SK-MEL-5 (cell line): ENCODE results near the gene SELPLG. TPM values are rescaled to one million over a fixed set of nuclear protein-coding genes. Genes with fewer than 3 reads are reported as not detected.
"Not testable (repeated sequence)": the region's sequence is repeated elsewhere in the genome, so short reads cannot be mapped to it uniquely, and the experiment has no call there.

Source experiments
- DNase-seq: peaks from one replicate; pipeline ENCODE4 v3.0.0-alpha.2; 2016; ENCODE audit warnings: low read depth, low spot score
- in situ Hi-C: cut with HindIII; loops from 2 replicates; pipeline ENCODE4 v1.10.0; 2016; ENCODE audit warnings: low sequenced_read_pairs, high pct_unique_total_duplicates, low pct_unique_long_range_greater_than_20kb
- total RNA-seq: library from RNA; depleted of rRNA; stranded (reverse); fragments of >200 nt; shearing (Covaris generic); gene quantifications from 2 replicates; pipeline ENCODE4 v1.2.3, GENCODE V29; 2014

SELPLG gene
- total RNA-seq, 1 experiment from 2014 or later: 0.50 TPM

GRCh38 chr12:108630481-108631207 is 3.0 kb downstream of the SELPLG start:
- in situ Hi-C loops: no loop called here
- DNase-seq: peak; percentile 52

DNA sequence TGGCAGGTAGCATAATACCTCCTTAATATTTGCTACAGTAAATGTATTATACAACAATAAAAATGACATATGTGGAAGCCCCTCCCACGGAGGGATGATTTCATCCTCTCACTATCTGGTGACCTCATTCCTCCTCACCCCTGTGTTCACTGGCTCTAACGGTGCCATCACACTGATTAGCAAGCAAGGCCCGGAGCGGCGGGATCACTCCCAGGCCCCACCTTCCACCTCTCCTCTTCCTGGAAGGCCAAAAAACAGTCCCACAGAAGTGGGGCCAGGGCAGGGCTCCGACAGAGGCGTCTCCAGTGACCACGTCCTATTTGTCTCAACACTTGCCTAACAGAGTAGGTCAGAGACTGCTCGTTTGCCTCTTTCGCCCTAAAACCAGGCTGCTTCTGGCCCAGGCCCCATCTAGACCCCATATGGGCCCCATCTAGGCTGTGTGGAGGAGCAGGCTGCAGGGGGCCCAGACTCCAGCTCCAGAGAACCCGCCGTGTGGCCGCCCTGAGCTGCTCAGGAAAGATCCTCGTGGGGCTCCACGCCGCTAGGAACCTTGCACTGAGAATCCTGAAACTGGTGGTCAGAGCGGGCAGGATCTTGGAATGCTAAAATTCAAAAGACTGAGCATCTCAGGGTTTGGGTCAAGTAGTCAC is 3.7 kb downstream of the SELPLG start:
- no peak for DNase-seq

DNA sequence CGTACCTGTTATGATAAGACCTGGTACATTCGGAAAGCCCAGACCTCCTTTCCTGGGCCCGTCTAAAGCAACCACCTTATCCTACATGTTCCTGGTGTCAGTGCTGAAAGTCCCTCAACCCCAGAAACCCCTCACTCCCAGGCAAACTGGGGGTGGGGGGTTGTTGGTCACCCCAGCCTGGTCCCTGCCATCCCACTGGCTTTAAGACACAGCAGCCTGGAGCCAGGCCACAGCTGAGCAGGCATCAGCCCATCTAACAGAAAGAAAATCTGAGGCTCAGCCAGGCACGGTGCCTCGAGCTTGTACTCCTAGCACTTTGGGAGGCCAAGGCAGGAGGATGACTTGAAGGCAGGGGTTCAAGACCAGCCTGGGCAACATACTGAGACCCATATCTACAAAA is 4.5 kb downstream of the SELPLG start:
- in situ Hi-C loops: no loop called here
- no peak for DNase-seq

More for the DNA sequence above, 3.7 kb downstream of the SELPLG start:
- in situ Hi-C loops: no loop called here

- in situ Hi-C loops: no loop called here
- DNase-seq: no peak
Observed at GRCh38 chr12:108627134-108627920, 6.4 kb downstream of the SELPLG start.

GRCh38 chr12:108625228-108625627 is 8.5 kb downstream of the SELPLG start:
- in situ Hi-C loops: no loop called here
- no peak for DNase-seq

DNA sequence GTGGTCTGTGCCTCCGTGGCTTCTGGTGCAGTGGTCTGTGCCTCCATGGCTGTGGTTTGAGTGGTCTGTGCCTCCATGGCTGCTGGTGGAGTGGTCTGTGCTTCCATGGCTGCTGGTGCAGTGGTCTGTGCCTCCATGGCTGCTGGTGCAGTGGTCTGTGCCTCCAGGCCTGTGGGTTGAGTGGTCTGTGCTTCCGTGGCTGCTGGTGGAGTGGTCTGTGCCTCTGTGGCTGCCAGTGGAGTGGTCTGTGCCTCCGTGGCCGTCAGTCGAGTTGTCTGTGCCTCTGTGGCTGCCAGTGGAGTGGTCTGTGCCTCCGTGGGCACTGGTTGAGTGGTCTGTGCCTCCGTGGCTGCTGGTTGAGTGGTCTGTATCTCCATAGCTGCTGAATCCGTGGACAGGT is 10.1 kb downstream of the SELPLG start:
- no peak for DNase-seq
- in situ Hi-C loops: no loop called here

- DNase-seq: no peak
- in situ Hi-C loops: no loop called here
Observed at GRCh38 chr12:108622921-108623514, 10.7 kb downstream of the SELPLG start.

DNA sequence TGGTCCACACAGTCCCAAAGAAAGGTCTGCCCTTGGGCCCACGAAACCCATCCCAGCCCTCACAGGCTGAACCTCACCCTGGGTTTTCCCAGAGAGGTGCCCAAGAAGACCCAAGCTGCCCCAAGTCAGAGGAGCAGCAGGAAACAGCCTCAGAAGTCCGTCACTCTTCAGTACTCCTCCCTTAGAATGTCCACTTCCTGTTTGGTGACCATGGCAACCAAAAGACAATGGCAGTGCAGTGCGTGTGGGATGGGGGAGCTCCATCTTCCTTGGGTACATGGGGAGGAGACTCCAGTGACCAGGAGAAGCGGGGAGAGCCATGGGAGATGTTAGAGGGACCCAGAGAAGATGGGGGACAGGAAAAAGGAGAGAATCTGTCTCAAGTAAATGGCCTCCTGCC is 11.3 kb downstream of the SELPLG start:
- in situ Hi-C loops: no loop called here
- no peak for DNase-seq

- no peak for DNase-seq
- in situ Hi-C loops: no loop called here
Observed at GRCh38 chr12:108621161-108621560, 12.5 kb downstream of the SELPLG start.

GRCh38 chr12:108620236-108620879 is 13.3 kb downstream of the SELPLG start:
- no peak for DNase-seq

GRCh38 chr12:108619369-108620160 is 14.1 kb downstream of the SELPLG start:
- in situ Hi-C loops: no loop called here
- no peak for DNase-seq

More at GRCh38 chr12:108620236-108620879, 13.3 kb downstream of the SELPLG start:
- in situ Hi-C loops: no loop called here

- DNase-seq, in situ Hi-C loops: not testable (repeated sequence)
Observed at GRCh38 chr12:108618953-108619274, 14.8 kb downstream of the SELPLG start.

DNA sequence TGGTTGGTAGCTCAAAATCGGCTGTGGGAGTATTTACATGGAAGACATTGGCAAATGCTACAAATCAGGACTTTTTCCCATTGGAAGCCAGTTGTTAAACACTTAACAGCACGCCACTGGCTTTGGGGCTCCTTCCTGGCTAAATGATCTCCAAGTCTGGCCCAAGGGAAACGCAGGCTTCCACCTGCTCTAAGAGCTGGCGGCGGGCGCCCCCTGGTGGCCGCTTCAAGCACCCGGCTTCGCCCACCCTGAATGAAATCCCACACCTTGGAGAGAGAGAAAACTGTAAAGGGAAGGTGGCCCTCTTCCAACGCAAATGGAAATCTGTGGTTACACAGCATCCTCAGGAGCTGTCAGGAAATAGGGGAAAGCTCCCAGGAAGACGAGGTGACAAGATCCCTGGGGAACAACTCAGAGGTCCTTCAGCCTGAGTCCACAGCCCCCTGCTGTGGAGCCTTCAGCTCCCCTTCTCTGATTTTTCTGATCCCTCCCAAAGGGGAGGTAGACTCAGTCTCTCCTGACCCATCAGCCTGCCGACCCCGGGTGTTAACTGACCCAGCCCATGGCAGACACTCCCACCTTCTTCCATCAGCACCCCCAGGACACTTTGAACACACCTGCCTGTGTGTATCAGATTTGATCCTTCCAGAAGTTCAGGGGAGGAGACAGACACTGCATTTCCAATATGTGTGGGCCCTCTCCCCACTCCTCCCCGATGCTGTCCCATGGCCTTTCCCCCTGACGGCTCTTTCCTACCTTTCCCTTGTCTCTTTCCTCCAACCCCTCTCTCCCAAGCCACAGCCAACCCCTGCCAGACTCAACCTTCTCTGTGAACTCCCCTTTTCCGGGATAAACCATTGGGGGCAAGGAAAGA is 15.4 kb downstream of the SELPLG start:
- DNase-seq: peak; percentile 78
- in situ Hi-C loops: no loop called here

DNA sequence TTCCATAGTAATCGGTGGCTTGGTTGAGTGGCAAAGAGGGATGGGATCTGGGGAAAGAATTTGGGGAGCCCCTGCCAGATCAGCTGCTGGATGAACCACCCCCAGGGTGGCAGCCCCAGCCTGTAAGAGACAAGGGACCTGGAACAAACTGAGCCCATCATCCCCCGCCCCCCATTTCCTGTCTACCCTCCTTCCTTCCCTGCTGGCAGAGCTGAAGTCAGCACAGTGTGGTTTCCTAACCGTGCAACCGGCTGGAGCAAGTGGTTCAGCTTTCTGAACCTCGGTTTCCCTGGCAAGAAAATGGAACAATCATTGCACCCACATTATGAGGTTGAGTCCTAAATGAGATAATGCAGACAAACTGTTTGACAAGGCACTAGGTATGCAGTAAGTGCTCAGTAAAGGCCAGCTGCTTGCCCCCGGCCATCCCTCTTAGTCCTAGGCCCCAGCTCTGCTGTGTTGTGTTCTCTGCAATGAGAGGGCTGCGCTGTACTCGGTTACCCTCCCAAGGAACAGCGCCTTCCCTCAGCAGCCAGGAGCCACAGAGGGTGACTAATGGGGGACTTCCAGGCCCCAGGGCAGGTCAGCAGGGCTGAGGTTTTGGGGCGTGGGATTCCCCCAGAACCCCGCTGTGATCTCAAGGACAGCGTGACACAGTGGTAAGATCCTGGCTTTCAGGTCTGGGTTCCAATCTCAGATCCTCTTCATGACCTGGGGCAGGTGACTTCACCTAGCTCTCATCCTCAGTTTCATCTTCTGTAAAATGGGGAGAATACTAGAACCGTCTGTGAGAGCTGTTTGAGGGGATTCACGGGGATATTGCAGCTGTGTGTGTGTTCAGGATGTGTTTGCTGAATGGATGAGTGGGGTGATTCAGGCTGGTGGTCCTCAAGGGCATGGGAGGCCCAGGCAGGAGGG is 16.5 kb downstream of the SELPLG start:
- in situ Hi-C loops: no loop called here
- no peak for DNase-seq

DNA sequence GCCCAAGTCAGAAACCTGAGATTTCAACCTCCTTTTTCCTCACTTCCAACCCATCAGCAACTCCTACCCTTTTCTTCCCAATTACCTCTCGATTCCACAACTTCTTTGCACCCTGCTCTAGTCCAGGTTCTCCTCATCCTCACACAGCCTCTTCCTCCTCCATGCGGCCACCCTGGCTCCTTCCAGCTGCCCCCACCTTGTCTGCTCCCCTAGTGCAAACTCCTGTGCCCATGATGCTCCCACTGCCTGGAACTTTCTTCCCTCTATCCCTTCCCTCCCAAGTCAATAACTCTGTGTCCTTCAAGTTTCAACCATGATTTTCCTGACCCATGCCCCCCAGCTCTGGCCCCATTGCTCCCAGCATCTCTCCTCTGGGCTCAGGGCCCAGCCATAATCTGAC is 17.3 kb downstream of the SELPLG start:
- no peak for DNase-seq
- in situ Hi-C loops: no loop called here
